Stimulated activated CD4-positive, alpha-beta T cell treated with anti-CD3 and anti-CD28 coated beads, Interleukin-1b, Interleukin-23, amount 100 ng/mL, for 24 hours (primary cell): ENCODE data around the gene TMEM130.
"Not testable (repeated sequence)": the region's sequence is repeated elsewhere in the genome, so short reads cannot be mapped to it uniquely, and the experiment has no call there.

Experiments used
- DNase-seq, 4 experiments: peaks; one replicate each; pipeline ENCODE4 v3.0.0-alpha.2; 2020; ENCODE audit warnings: low read depth in 4 of 4, low spot score in 1 of 4

The TMEM130 gene

DNA sequence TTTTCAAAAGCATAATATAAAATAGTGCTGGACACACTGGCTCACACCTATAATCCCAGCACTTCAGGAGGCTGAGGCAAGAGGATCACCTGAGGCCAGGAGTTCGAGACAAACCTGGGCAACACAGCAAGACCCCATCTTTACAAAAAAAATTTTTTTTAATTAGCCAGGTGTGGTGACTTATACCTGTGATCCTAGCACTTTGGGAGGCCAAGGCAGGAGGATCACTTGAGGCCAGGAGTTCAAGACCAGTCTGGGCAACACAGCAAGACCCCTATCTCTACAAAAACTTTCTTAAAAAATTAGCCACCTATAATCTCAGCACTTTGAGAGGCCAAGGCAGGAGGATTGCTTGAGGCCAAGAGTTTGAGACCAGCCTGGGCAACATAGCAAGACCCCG, 27.3 kb downstream of the TMEM130 start:
- not testable (repeated sequence) for DNase-seq

DNA sequence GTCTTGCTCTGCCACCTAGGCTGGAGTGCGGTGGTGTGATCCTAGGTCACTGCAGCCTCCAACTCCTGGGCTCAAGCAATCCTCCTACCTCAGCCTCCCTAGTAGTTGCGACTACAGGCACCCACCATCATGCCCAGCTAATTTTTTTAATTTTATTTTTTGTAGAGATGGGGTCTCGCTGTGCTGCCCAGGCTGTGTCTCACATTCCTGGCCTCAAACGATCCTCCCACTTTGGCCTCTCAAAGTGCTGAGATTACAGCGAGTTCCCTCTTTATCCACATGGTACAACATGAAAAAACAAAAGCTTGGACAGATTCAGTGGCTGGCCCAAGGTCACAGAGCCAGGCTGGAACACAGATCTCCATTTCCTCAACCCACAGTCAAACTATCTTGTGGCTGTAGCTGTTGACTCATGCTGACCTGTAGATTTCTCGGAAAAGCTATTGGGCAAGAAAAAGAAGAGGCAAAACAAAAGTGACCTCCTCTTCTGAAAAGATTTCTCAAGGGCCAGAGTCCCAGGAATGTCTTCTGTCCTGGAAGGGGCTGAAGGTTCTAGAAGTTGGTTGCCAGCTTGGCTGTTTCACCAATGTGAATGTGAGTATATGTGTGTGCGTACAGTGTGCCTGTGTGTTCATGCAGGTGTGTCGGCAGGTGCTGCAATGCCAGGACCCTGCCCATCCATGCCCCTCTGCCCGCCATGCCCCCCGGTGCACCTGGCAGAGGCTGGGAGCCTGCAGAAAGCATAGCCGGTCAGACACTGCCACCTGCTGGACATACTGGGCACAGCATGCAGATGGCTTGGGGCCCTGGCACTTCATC, 28.4 kb downstream of the TMEM130 start:
- peak; percentile 42 to 68 (median 56) for DNase-seq

DNA sequence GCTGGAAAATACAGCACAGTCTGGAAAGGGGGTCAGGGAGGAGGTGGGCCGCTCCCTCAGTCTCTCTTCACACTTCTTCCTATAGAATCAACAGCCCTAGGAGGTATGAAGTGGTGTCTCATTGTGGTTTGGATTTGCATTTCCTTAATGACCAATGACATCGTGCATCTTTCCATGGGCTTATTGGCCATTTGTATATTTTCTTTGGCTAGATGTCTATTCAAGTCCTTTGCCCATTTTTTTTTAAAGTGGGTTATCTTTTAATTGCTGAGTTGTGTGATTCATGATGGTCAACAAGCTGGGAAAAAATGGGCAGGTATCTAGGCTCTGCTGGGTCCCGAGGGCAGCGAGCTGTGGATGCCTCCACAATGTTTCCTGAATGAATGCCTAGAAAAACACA, 29.1 kb downstream of the TMEM130 start:
- DNase-seq = no peak

DNA sequence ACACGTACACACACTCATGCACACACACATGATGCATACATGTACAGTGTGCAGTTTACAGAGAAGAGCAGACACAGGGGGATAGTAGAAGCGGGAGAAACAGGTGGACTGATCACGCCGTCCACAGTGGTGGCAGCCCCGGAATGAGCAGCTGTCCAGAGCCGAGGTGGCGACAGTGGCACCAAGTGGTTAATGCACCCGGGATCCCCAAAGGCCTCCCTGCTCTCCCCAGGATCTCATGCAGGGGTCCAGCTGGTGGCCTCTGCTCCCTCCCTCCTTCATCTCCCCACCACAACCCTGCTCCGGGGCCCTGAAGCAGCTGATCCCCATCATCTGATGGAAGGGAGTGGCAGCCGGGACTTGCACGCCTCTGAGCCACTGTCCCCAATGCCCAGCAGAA, 29.7 kb downstream of the TMEM130 start:
- no peak for DNase-seq

DNA sequence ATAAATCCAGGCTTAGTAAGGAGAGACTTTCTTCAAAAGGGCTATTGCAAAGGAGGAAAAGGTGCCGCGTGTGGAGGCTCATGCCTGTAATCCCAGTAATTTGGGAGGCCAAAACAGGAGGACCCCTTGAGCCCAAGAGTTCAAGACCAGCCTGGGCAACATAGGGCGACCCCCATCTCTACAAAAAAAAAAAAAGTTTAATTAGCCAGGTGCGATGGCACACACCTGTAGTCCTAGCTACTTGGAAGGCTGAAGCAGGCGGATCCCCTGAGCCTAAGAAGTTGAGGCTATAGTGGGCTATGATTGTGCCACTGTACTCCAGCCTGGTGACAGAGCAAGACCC, 32.2 kb downstream of the TMEM130 start:
- DNase-seq = no peak

DNA sequence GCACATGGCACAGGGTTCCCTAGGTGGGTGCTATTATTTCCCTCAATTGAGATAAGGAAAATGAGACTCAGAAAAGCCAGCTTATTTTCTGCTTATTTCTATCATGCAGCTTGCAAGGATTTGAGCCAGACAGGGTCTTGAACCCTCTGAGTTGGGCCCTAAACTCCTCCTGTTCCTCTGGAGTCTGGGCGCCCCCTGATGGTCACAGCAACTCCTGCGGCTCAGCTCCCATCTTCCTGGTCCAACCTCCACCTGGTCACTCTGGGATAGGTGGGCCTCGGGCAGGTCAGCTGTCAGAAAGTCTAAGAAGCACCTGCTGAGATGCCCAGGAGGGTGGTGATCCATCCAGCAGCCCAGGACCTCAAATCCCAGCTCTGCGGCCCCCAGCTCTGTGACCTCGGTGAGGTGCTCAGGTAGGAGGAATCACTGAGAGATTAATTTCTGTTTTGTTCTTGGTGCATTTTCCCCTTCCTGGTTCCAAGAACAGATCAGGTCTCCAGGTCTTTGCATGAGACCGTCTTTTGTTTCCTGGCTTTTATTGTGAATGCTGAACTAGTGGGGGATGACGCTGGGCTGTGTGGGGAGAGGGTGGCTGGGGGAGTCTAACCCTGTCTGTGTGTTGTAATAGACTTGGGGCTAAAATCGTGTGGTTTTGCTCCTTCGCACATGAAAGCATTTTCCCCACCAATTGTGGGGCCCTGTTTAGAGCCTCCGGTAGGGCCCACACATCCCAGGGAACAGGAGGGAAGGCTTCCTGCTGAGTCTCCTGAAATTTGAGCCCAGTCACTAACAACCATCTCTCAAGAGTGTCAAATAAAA, 32.8 kb downstream of the TMEM130 start:
- DNase-seq = peak in 1 of 4 experiments; percentile 4

DNA sequence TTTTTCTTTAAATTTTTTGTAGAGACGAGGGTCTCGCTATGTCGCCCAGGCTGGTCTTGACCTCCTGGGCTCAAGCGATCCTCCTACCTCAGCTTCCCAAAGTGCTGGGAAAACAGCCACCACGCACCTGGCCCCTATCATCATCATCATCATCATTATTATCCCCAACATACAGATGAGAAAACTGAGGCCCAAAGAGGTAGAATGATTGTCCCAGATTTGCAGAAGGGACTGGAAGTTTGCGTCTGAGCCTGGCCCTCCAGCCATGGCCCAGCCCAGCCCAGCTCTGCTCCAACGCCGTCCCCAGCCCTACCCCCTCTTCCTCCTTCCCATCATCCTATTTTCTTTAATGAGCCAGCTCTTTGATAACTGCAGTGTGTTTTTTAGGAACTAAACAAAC, 34.9 kb downstream of the TMEM130 start:
- DNase-seq = no peak

DNA sequence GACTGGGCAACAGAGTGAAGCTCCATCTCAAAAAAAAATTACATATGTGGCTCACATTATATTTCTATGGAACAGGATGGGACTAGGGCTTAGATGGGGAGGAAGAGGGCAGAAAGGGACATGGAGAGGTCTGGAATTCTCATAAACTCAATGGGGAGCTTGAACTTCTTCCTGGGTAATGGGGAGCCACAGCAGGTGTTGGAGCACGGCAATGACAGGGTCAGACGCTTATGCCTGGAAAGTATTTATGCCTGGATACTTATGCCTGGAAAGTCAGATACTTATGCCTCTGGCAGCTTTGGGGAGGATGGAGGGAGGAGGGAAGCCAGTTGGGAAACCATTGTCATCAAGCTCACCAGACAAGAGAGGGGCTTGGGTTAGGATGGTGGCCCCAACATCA, 36.8 kb downstream of the TMEM130 start:
- no peak for DNase-seq

DNA sequence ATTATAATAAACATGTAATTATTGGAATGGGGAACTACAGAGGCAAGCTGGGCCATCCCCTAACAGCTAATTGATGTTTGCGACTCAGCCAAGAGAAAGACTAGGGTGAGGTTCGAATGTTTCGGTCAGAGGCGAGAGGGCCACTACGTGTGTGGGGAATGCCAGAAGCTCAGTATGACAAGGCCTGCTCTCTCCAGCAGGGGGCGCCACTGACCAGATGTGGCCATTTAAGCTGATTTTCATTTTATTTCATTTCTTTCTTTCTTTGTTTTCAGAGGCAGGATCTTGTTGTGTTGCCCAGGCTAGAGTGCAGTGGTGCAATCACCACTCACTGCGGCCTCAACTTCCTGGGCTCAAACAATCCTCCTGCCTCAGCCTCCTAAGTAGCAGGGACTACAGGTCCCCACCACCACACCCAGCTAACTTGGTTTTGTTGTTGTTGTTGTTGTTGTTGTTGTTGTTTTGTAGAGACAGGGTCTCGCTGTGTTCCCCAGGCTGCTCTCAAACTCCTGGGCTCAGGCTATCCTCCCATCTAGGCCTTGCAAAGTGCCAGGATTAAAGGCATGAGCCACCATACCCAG, 38.1 kb downstream of the TMEM130 start:
- DNase-seq = peak in 3 of 4 experiments; percentile 8 to 24 (median 14)

DNA sequence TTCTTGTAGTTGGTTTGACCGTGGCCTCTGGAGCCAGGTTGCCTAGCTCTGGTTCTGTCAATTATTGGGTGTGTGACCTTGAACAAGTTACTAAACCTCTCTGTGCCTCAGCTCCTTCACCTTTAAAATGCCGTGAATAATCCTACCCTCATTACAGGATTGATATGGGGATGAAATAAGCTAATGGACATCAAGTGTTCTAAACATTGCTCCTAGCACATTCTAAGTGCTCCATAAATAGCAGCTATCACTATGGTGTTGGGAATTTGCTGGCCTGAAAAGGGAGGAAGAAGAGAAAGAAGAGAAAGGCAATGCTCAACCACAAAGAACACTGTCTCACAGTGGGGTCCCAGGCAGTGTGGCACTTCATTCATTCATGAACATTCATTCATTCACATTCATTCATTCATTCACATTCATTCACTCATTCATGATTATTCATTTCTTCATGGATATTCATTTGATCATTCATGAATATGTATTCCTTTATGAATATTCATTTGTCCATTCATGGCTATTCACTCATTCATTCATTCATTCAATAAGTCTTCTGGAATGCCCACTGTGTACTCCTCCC, 38.8 kb downstream of the TMEM130 start:
- DNase-seq = no peak

DNA sequence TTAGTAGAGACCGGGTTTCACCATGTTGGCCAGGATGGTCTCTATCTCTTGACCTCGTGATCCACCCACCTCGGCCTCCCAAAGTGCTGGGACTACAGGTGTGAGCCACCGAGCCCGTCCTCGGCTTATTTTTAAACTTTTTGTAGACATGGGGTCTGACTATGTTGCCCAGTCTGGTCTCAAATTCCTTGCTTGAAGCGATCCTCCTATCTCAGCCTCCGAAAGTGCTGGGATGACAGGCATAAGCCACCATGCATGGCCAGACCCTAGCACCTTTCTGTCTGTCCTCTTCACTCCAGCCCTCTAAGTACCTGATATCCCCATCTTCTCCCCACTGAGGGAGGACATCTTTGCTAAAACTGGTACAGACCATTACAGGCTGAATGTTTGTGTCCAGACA, 41.4 kb downstream of the TMEM130 start:
- DNase-seq = no peak

DNA sequence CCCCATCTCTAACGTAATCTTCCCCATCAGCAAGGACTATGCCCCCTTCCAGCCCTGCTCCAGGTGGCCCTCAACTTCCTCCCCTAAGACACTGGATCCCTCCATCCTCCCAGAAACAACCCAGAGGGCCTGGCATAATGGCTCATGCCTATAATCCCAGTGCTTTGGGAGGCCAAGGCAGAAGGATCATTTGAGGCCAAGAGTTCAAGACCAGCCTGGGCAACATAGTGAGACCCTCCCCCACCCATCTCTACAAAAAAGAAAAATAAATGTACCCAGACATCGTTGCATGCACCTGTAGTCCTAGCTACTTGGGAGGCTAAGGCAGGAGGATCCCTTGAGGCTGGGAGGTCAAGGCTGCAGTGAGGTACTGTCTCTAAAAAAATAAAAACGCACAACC, 42.6 kb downstream of the TMEM130 start:
- DNase-seq = no peak

DNA sequence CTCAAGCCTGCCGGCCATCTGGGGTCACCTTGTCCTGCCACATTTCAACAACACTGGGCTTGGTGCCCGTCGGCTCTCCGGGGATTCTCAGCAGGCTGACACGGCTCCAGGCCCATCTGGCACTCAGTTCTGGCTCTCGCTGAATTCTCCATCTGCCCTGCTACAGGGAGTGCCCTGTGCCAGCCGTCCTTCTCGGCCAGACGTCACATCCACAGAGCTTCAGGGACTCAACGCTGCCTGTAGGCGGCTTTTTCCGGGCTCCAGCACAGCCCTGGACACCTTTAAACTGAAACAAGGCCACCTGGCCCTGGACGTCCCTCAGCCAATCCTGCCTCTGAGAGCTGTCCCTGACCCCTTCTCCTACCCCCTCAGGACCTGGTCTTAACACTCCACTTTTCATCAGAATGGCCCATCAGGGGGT, 43.0 kb downstream of the TMEM130 start:
- no peak for DNase-seq

DNA sequence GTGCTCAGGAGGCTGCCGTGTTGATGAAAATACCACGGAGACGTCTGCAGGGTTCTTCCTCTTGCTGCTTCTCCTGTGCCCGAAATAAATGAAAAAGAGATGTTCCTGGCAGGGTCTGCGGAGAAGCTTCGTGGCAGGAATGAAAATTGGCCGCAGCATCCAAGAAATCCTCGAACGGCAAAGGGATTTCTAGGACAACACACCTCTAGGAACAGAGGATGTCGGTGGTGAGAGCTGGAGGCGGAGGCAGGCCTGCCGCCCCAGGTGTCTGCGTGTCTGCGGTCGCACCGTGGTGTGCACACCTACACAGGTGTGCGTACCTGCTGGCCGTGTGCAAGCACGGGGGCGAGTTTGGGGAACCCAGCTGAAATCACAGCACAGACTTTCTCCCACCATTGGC, 43.4 kb downstream of the TMEM130 start:
- no peak for DNase-seq

DNA sequence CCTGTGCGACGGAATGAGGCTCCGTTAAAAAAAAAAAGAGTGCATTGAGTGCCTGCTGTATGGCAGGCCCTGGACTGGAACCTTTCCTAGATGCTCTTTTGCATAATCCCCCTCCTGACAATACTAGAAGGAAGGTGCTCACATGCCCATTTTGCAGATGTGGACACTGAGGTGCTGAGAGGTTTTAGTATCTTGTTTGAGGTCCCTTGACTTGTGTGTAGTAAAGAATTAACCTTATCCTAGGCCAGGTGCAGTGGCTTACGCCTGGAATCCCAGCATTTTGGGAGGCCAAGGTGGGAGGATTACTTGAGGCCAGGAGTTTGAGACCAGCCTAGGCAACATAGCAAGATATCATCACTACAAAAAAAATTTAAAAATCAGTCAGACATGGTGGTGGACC, 46.6 kb downstream of the TMEM130 start:
- DNase-seq = no peak

DNA sequence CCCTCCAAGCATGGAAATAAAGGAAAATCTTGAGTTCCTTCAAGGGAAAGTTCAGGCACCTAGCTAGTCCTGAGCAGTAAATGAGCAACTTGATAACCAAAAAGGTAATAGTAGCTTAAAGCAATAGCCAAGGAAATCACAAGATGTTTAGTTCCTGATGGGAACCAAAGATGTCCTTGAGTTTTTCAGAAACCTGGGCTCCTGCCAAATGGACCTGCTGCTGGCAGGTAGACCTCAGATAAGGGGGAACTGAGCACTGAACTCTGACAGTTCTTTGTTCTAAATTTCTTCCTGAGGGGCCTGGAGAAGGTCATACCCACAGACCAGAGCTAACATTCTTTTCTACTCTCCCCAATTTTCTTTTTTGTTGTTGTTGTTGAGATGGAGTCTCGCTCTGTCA, 48.5 kb downstream of the TMEM130 start:
- DNase-seq = no peak

DNA sequence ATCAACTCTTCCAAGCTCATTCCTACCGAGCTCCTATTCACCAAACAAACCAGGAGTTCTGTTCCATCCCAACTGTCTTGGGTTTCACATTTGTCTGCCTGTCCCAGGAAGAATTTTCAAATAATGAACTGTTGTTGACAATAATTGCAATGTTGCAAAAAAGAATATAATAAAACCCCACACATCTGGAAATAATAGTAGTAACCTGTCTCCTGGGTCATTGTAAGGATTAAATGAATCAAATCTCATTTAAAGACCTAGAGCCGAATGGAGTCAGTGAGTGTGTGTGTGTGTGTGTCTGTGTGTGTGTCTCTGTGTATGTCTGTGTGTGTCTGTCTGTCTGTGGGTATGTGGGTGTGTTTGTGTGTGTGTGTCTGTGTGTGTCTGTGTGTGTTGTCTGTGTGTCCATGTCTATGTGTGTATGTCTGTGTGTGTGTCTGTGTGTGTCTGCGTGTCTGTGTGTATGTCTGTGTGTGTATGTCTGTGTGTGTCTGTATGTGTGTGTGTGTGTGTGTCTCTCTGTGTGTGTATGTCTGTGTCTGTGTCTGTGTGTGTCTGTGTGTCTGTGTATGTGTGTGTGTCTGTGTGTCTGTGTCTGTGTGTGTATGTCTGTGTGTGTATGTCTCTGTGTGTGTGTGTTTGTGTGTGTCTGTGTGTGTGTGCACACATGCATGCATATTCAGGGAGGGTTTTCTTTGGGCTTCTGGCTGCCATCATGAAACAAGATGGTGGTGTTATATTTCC, 52.7 kb downstream of the TMEM130 start:
- no peak for DNase-seq

DNA sequence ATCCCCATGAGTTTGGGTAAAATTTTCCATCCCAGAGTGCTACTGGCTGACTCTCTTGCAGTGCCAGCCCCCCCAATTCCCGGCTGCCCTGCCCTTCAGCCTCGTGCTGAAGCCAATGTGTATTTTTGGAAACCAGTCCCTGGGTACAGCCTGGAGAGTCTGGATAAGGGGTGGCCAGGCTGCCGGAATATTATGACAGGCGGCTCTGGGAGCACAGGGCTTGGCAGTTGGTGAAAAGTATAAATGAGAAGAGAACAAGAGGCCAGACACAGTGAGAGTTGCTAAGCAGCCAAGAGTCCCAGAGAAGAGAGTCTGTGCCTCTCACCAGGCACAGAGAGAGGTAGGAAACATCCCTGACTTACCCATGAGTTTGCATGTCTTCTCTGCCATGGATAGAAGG, 53.6 kb downstream of the TMEM130 start:
- DNase-seq = no peak

DNA sequence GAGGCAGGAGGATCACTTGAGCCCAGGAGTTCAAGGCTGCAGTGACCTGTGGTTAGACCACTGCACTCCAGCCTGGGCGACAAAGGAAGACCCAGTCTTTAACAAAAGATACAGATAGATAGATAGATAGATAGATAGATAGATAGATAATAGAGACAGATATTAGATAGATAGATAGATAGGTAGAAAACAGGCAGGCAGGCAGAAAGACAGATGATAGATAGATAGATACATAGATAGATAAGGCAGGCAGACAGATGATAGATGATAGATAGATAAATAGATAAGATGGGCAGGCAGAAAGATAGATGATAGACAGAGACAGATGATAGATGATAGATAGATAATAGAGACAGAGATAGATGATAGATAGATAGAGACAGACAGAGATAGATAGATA, 54.5 kb downstream of the TMEM130 start:
- DNase-seq = no peak

DNA sequence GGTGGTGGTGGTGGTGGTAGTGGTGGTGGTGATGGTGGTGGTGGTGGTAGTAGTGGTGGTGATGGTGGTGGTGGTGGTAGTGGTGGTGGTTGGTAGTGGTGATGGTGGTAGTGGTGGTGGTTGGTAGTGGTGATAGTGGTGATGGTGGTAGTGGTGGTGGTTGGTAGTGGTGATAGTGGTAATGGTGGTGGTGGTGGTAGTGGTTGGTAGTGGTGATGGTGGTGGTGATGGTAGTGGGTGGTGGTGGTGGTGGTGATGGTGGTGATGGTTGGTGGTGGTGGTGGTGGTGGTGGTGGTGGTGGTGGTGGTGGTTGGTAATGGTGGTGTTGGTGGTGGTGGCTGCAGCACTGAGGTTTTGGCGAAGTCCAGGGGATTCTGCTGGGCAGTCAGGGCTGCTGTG, 58.5 kb downstream of the TMEM130 start:
- DNase-seq = no peak

DNA sequence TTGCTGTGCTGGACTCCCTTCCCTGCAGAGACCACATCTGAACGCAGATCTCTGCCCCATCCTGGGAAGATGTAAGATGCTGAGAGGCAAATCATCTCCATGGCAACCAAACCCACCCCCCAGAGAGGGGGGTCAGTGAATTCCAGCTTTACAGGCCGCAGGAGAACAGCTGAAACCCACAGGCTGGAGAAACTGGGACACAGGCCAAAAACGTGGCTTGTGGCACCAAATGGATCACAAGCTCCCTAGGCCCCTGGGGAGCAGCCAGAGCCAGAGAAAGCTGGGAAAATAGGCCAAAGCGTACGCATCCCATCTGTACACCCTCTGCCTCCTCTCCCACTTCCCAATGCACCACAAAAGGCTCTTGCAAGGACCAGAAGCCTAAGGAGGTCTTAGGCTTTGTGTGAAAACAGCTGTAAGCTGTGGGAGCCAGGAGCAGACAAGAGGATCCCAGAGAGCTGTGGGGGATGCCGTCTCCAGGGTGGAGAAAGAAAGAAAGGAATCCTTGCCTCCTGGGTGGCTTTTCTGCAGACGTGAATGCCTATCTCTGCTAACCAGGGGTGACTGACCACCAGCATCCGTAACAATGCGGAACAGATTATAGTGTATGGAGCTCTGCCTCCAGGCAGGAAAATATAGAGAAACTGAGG, 59.5 kb downstream of the TMEM130 start:
- DNase-seq = no peak
